Adrenal gland (tissue), 12 donors: ENCODE data around the gene ZNF688. TPM values are rescaled to one million over a fixed set of nuclear protein-coding genes. Genes with fewer than 3 reads are reported as not detected.

Source experiments
- DNase-seq, 7 donors: peaks; one replicate each; pipeline ENCODE4 v3.0.0-alpha.2; 2019 to 2020
- H3K27ac ChIP-seq, 5 donors: fragments of 200-600 bp; sonication (generic) in 4 of 5; 1 replicate in 3 of 5; 2 replicates in 2 of 5; pipeline versions ENCODE4 v1.5.1 to v1.8.0; 2016 to 2020; ENCODE audit warnings: mild to moderate bottlenecking in 1 of 5
- H3K27me3 ChIP-seq: fragments of 200-600 bp; 2 replicates; pipeline ENCODE4 v1.8.0; 2021
- H3K36me3 ChIP-seq, 2 donors: fragments of 200-600 bp; replicated peaks in 1 of 2; 1 replicate in 1 of 2; 2 replicates in 1 of 2; pipeline versions ENCODE4 v1.5.1 to v1.8.0; 2018 to 2022
- H3K4me1 ChIP-seq, 2 donors: fragments of 200-600 bp; replicated peaks in 1 of 2; 1 replicate in 1 of 2; 2 replicates in 1 of 2; pipeline versions ENCODE4 v1.5.1 to v1.8.0; 2018 to 2021
- H3K4me3 ChIP-seq, 4 donors: fragments of 200-600 bp; sonication (generic) in 3 of 4; one replicate each; pipeline ENCODE4 v1.5.1; 2016 to 2018
- H3K9me3 ChIP-seq, 3 donors: fragments of 200-600 bp; sonication (generic) in 1 of 3; replicated peaks in 1 of 3; 1 replicate in 2 of 3; 2 replicates in 1 of 3; pipeline versions ENCODE4 v1.5.1 to v1.8.0; 2016 to 2021
- POLR2A ChIP-seq, 2 donors: fragments of 450-650 bp; IDR thresholded peaks; one replicate each; pipeline ENCODE4 v1.6.1; 2017; ENCODE audit warnings: antibody characterized with exemption in 2 of 2, mild to moderate bottlenecking in 2 of 2, moderate library complexity in 1 of 2
- WGBS, 4 donors: extraction: QIAGEN DNeasy Blood & Tissue Kit in 2 of 4; methylation state at CpG; one replicate each; pipeline versions ENCODE4 v1.1.5 to v1.1.7; 2013 to 2017; 5-methylcytosine and 5-hydroxymethylcytosine counted together
- intact Hi-C, 2 donors: fragments of 100-400 bp; cut with DNase I; formaldehyde crosslinking; loops; one replicate each; pipeline versions ENCODE4 v1.14.1 to v1.15.0; 2022 to 2023
- polyA plus RNA-seq, 3 donors: library from polyadenylated mRNA; stranded (reverse); fragments of 200-250 nt in 2 of 3; fragments of 350-450 nt in 1 of 3; fragmentation: Illumina TruSeq in 1 of 3; extraction: RNeasy Lipid Tissue Mini Kit (QIAGEN cat#74804) in 1 of 3; gene quantifications; one replicate each; pipeline ENCODE4 v1.2.3, GENCODE V29; 2013 to 2014
- total RNA-seq, 9 donors: library from RNA; depleted of rRNA in 4 of 9; stranded (reverse); fragments of >200 nt in 4 of 9; fragments of 120-200 nt in 1 of 9; fragmentation: NEBNext Ultra II Directional in 1 of 9; extraction: Animal tissue kit (Norgen Biotek cat#: 25700) in 1 of 9; gene quantifications; one replicate each; pipeline versions ENCODE4 v1.1.0 to v1.2.4, GENCODE V29; 2013 to 2023
- TF ChIP-seq, protein P1 (sequence below), 6 experiments: fragments of 450-650 bp in 4 of 6; fragments of 200-600 bp in 2 of 6; sonication (generic) in 1 of 6; IDR thresholded peaks; 1 replicate in 5 of 6; 2 replicates in 1 of 6; pipeline versions ENCODE4 v1.5.1 to v1.8.0; 2016 to 2021; ENCODE audit warnings: antibody characterized with exemption in 6 of 6, mild to moderate bottlenecking in 2 of 6, moderate library complexity in 1 of 6
- donor health status: healthy with polysubstance abuse.
- donor health status: Bipolar disorder and iron deficiency.
- donor health status: DM: yes; HTN: yes; CAD: no.
- donor health status: DM: no; HTN: no; CAD: no.
- donor health status: DM: no; HTN: no; CAD: no.
- donor health status: DM: yes; HTN: yes; CAD: no.

ZNF688 gene
- total and polyA plus RNA-seq, 12 donors, result 10.3 to 43.4 (median 18.2) TPM

DNA sequence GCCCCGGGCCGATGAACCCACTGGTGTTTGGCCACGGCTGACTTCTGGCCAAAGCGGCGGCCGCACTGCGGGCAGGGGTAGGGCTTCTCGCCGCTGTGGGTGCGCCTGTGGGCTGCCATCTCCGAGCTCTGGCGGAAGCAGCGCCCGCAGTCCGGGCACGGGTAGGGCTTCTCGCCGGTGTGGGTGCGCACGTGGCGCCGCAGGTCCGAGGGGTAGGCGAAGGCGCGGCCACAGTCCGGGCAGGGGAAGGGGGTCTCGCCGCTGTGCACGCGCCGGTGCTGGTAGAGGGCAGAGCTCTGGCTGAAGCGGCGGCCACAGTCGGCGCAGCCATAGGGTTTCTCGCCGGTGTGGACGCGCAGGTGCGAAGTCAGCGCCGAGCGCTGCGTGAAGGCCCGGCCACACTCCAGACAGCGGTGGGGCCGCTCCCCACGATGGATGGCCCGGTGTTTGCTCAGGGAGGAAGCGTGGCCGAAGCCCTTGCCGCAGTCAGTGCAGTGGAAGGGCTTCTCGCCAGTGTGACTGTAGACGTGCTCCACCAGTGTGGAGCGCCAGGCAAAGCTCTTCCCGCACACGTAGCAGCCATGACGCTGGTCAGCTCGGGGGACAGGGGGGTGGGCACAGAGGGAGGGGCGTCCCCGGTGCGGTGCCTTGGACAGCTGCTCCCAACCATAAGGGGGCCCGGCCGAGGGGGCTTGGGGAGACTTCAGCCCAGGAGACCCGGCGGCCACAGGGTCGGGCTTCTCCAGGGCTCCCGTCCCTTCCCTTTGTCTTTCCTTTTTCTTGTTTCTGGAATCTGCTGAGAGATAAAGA lies 16.0 kb downstream of the ZNF688 start:
- no peak overlapping the region for H3K27ac ChIP-seq
- H3K4me3 ChIP-seq, result no peak overlapping the region
- H3K9me3 ChIP-seq, result no peaks in the 10 kb centered on the region
- peaks cover 13 to 14% of the 10 kb centered on the region in 2 donors for H3K4me1 ChIP-seq
- intact Hi-C loops, result no loop called here
- no peak for DNase-seq
- H3K27me3 ChIP-seq, result no peaks in the 10 kb centered on the region
- TF ChIP-seq, protein P1, sequence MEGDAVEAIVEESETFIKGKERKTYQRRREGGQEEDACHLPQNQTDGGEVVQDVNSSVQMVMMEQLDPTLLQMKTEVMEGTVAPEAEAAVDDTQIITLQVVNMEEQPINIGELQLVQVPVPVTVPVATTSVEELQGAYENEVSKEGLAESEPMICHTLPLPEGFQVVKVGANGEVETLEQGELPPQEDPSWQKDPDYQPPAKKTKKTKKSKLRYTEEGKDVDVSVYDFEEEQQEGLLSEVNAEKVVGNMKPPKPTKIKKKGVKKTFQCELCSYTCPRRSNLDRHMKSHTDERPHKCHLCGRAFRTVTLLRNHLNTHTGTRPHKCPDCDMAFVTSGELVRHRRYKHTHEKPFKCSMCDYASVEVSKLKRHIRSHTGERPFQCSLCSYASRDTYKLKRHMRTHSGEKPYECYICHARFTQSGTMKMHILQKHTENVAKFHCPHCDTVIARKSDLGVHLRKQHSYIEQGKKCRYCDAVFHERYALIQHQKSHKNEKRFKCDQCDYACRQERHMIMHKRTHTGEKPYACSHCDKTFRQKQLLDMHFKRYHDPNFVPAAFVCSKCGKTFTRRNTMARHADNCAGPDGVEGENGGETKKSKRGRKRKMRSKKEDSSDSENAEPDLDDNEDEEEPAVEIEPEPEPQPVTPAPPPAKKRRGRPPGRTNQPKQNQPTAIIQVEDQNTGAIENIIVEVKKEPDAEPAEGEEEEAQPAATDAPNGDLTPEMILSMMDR (IDR thresholded peaks at IDR 0.05), result no peak
- no peak for TF ChIP-seq POLR2A (IDR thresholded peaks at IDR 0.05)
- WGBS, 4 donors, result 93 to 96% (median 95%) methylated on average over 27 to 69 of the region's 69 CpGs
- H3K36me3 ChIP-seq, result peaks cover 0 to 31% of the 10 kb centered on the region in 2 donors

- intact Hi-C loops, result no loop called here
- peaks cover 0 to 31% of the 10 kb centered on the region in 2 donors for H3K36me3 ChIP-seq
- H3K9me3 ChIP-seq, result no peaks in the 10 kb centered on the region
- TF ChIP-seq, protein P1 (IDR thresholded peaks at IDR 0.05), result no peak
- no peak for TF ChIP-seq POLR2A (IDR thresholded peaks at IDR 0.05)
- H3K27me3 ChIP-seq, result no peaks in the 10 kb centered on the region
- H3K4me1 ChIP-seq, result peaks cover 13 to 14% of the 10 kb centered on the region in 2 donors
- no peak overlapping the region for H3K27ac ChIP-seq
- H3K4me3 ChIP-seq, result no peak overlapping the region
- 90 to 94% (median 92%) methylated on average over 11 to 18 of the region's 18 CpGs for WGBS, 4 donors
- DNase-seq, result no peak
Observed at GRCh38 chr16:30554557-30555314, 16.8 kb downstream of the ZNF688 start.

DNA sequence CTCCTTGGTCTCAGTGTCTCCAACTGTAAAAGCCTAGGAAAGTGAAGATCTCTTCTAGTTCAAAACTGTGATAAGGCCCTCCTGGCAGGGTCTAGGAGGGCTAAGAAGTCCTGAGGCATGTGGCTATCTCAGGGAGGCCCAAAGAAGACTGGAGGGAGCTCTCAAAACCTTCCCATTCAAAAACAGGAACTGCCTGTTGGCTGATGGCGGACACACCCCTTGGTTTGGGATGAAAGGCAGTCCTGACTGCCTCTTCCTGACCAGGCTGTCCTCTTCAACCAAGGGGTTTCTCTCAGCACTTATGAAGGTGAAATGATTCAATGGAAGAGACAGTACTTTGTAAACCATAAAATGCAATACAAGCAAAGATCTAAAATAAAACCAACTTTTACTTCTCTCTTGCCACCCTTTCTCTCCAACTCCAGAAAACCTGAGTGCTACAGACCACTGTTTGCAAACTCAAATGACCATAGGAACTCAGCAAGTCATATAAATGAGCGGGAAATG lies 18.1 kb downstream of the ZNF688 start:
- Histone ChIP-seq H3K36me3 (peaks cover 0 to 31% of the 10 kb centered on the region in 2 donors), H3K27ac (peak overlapping the region in 1 of 5 donors; percentile 31), H3K4me3 (no peak overlapping the region), H3K9me3 (no peaks in the 10 kb centered on the region), H3K4me1 (peaks cover 19 to 23% of the 10 kb centered on the region in 2 donors), H3K27me3 (no peaks in the 10 kb centered on the region)
- WGBS, 4 donors, result 84 to 92% (median 86%) methylated on average over 2 of the region's 2 CpGs
- intact Hi-C loops, result no loop called here
- DNase-seq, result no peak
- TF ChIP-seq, protein P1 (IDR thresholded peaks at IDR 0.05), result no peak
- TF ChIP-seq POLR2A (IDR thresholded peaks at IDR 0.05), result no peak

DNA sequence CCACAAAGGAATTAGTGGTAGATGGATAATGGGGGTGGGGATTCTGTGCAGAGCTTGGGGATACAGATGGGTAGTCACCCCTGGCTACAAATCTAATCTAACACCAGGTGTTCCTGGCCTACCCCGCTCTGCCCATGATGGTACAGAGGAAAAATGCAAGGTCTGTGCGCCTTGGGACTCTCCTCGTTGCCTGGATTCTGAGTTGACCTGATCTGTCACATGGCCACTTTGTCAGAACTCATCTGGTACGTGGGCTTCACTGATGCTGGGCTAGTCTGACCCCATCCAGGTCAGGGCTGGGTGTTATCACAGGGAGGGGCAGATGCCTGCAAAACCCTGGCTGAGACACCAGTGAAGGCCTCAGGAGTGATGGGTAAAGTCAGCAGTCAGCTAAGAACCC lies 18.6 kb downstream of the ZNF688 start:
- peaks cover 22 to 23% of the 10 kb centered on the region in 2 donors for H3K4me1 ChIP-seq
- no peaks in the 10 kb centered on the region for H3K27me3 ChIP-seq
- peak overlapping the region in 1 of 5 donors; percentile 31 for H3K27ac ChIP-seq
- WGBS, 4 donors, result 77 to 86% (median 82%) methylated on average over 4 of the region's 4 CpGs
- TF ChIP-seq, protein P1 (IDR thresholded peaks at IDR 0.05), result no peak
- TF ChIP-seq POLR2A (IDR thresholded peaks at IDR 0.05), result no peak
- DNase-seq, result no peak
- intact Hi-C loops, result no loop called here
- peaks cover 0 to 31% of the 10 kb centered on the region in 2 donors for H3K36me3 ChIP-seq
- H3K9me3 ChIP-seq, result no peaks in the 10 kb centered on the region
- no peak overlapping the region for H3K4me3 ChIP-seq
